Hepatic stellate cell (primary cell): ENCODE data around the gene TBC1D16.

Experiments used
- DNase-seq: peaks from one replicate; pipeline ENCODE4 v3.0.0; 2011; ENCODE audit warnings: low spot score

Gene TBC1D16

GRCh38 chr17:79925242-79925957 is 110.3 kb downstream of the TBC1D16 start:
- peak; percentile 59 for DNase-seq

- DNase-seq, result no peak
These were observed 111.1 kb downstream of the TBC1D16 start for GRCh38 chr17:79924639-79924976.

- no peak for DNase-seq
These were observed 111.6 kb downstream of the TBC1D16 start for GRCh38 chr17:79923974-79924638.

GRCh38 chr17:79922798-79923197 is 112.9 kb downstream of the TBC1D16 start:
- DNase-seq, result no peak

GRCh38 chr17:79922116-79922601 is 113.5 kb downstream of the TBC1D16 start:
- DNase-seq, result no peak

- DNase-seq, result no peak
These were observed 114.1 kb downstream of the TBC1D16 start for GRCh38 chr17:79921411-79922115.

GRCh38 chr17:79920751-79921410 is 114.8 kb downstream of the TBC1D16 start:
- no peak for DNase-seq

GRCh38 chr17:79919862-79920720 is 115.6 kb downstream of the TBC1D16 start:
- DNase-seq, result no peak

- peak; percentile 50 for DNase-seq
These were observed 116.5 kb downstream of the TBC1D16 start for GRCh38 chr17:79919164-79919585.

- DNase-seq, result no peak
These were observed 117.0 kb downstream of the TBC1D16 start for GRCh38 chr17:79918581-79919163.

- DNase-seq, result no peak
These were observed 117.7 kb downstream of the TBC1D16 start for GRCh38 chr17:79917902-79918484.

GRCh38 chr17:79916991-79917901 is 118.4 kb downstream of the TBC1D16 start:
- no peak for DNase-seq

- DNase-seq, result no peak
These were observed 119.2 kb downstream of the TBC1D16 start for GRCh38 chr17:79916506-79916905.

- peak; percentile 71 for DNase-seq
These were observed 119.7 kb downstream of the TBC1D16 start for GRCh38 chr17:79915850-79916430.

- no peak for DNase-seq
These were observed 120.6 kb downstream of the TBC1D16 start for GRCh38 chr17:79914813-79915740.

GRCh38 chr17:79913896-79914812 is 121.5 kb downstream of the TBC1D16 start:
- DNase-seq, result no peak

GRCh38 chr17:79913451-79913850 is 122.2 kb downstream of the TBC1D16 start:
- no peak for DNase-seq
